GM10248 (cell line): ENCODE data around the gene VWA3B.

Source experiments
- CTCF ChIA-PET: fragments of 300-600 bp; sonication (Branson Sonifier 250); formaldehyde crosslinking; extraction: SDS; loops from one replicate; lab custom pipeline; 2021; ENCODE audit warnings: antibody characterized with exemption; lab: Yijun Ruan, JAX
- POLR2A ChIA-PET: fragments of 350-650 bp; sonication (Branson Sonifier 250); formaldehyde crosslinking; extraction: SDS; loops from one replicate; lab custom pipeline; 2020; ENCODE audit warnings: antibody characterized with exemption; lab: Yijun Ruan, JAX
- DNase-seq: peaks from one replicate; pipeline ENCODE4 v3.0.0; 2012; ENCODE audit errors: extremely low spot score
- TF ChIP-seq, protein P1 (sequence below): IDR thresholded peaks from 2 replicates; pipeline ENCODE4 v1.5.1; 2012; ENCODE audit warnings: mild to moderate bottlenecking, low read depth; ENCODE audit errors: extremely low read depth, missing control alignments, control extremely low read depth

Gene VWA3B

GRCh38 chr2:98185801-98186200 is 98.8 kb downstream of the VWA3B start:
- TF ChIP-seq, protein P1, sequence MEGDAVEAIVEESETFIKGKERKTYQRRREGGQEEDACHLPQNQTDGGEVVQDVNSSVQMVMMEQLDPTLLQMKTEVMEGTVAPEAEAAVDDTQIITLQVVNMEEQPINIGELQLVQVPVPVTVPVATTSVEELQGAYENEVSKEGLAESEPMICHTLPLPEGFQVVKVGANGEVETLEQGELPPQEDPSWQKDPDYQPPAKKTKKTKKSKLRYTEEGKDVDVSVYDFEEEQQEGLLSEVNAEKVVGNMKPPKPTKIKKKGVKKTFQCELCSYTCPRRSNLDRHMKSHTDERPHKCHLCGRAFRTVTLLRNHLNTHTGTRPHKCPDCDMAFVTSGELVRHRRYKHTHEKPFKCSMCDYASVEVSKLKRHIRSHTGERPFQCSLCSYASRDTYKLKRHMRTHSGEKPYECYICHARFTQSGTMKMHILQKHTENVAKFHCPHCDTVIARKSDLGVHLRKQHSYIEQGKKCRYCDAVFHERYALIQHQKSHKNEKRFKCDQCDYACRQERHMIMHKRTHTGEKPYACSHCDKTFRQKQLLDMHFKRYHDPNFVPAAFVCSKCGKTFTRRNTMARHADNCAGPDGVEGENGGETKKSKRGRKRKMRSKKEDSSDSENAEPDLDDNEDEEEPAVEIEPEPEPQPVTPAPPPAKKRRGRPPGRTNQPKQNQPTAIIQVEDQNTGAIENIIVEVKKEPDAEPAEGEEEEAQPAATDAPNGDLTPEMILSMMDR = no peak
- POLR2A ChIA-PET = no interaction called here
- no peak for DNase-seq
- CTCF ChIA-PET = no interaction called here

GRCh38 chr2:98187194-98187593 is 100.2 kb downstream of the VWA3B start:
- POLR2A ChIA-PET = no interaction called here

DNA sequence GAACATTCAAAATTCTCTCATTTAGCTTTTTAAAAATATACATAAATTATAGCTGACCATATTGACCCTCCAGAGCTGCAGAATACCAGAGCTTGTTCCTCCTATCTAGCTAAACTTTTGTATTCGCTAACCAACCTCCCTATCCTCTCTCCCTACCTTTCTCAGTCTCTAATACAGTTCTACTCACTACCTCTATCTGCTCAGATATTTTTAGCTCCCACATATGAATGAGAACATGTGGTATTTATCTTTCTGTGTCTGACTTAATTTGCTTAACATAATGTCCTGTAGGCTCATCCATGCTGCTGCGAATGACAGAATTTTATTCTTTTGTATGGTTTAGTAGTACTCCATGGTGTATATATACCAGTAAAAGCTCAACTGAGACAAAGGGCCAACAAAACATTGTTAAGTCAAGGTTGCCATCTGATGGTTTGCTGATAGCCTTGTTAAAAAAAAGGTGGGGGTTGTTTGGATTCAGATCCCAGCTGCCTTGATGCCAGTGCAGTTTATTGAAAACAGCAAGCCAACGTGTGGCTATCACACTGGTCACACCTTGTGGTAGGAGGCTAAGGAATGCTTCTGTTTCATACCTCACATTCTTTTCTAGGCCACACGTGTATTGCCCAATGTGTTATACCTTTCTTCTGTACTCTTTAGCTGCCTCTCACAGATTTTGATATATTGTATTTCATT is 101.5 kb downstream of the VWA3B start:
- DNase-seq = no peak
- POLR2A ChIA-PET = no interaction called here
- CTCF ChIA-PET = interaction anchor here (0.8 to 1.9 kb wide), 12 partner anchors 12 to 490 kb away, joined by 3 to 9 read pairs (median 4); no protein-coding TSS in a partner anchor
- TF ChIP-seq, protein P1 = no peak

More at GRCh38 chr2:98187194-98187593, 100.2 kb downstream of the VWA3B start:
- TF ChIP-seq, protein P1 = no peak
- no peak for DNase-seq
- CTCF ChIA-PET = interaction anchor here (1.1 to 1.9 kb wide), 2 partner anchors 13 to 447 kb away, joined by 3 to 6 read pairs; no protein-coding TSS in a partner anchor

GRCh38 chr2:98191883-98192282 is 104.9 kb downstream of the VWA3B start:
- CTCF ChIA-PET = no interaction called here

DNA sequence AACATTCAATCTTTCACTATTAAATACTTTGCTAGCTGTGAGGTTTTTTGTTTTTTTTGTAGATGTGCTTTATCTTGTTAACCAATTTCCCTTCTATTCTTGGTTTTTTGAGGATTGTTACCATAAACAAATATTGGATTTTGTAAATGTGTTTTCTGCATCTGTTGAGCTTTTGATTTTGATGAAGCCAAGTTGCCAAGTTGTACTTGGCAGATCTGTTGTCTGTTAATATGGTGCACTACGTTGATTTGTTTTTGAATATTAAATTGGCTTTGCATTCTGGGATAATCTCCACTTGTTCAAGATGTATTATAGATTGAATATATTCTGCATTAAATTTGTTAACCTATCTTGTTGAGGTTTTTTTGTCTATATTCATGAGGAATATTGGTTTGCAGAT is 114.6 kb downstream of the VWA3B start:
- CTCF ChIA-PET = no interaction called here
- TF ChIP-seq, protein P1 = no peak
- POLR2A ChIA-PET = no interaction called here
- no peak for DNase-seq

More at GRCh38 chr2:98191883-98192282, 104.9 kb downstream of the VWA3B start:
- no peak for DNase-seq
- POLR2A ChIA-PET = no interaction called here
- TF ChIP-seq, protein P1 = no peak

DNA sequence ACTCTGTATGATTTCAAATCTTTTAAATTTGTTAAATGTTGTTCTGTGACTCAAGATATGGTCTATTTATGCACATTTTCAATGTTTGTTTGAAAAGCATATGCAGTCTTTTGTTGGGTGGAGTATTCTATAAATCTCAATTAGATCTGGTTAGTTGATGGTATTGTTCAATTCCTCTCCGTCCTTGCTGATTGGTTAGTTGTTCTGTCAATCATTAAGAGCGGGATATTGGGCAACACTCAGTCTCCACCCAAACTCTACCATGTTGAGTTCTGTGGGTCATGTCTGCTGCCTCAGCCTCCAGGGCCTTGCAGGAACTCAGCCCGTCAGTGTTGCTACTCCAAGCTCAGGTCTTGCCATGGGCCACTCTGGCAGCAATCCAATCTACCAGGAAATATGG is 118.9 kb downstream of the VWA3B start:
- no peak for DNase-seq
- ChIA-PET POLR2A (no interaction called here), CTCF (no interaction called here)
- TF ChIP-seq, protein P1 = no peak
